ENCODE data around the gene INCENP.
"Not testable (repeated sequence)": the region's sequence is repeated elsewhere in the genome, so short reads cannot be mapped to it uniquely, and the experiment has no call there.

Gene INCENP
- 17.3 reads per million, percentile 43 among the genes with 10 or more reads in this experiment for total RNA-seq

- DNase-seq, result peak; percentile 91
Measured at GRCh38 chr11:62123669-62124185, at the start of gene INCENP. TSS of gene INCENP (plus strand) at chr11:62124011. CDS start at chr11:62128162, 4,151 bp downstream.

GRCh38 chr11:62075438-62075837 lies 48.4 kb upstream of the INCENP start:
- DNase-seq, result no peak

GRCh38 chr11:62077132-62077531 lies 46.7 kb upstream of the INCENP start:
- DNase-seq, result no peak

- peak; percentile 73 for DNase-seq
Measured at GRCh38 chr11:62081378-62082291, 42.2 kb upstream of the INCENP start.

GRCh38 chr11:62082292-62082657 lies 41.5 kb upstream of the INCENP start:
- DNase-seq, result no peak

GRCh38 chr11:62084801-62085200 lies 39.0 kb upstream of the INCENP start:
- DNase-seq, result not testable (repeated sequence)

GRCh38 chr11:62087694-62088093 lies 36.1 kb upstream of the INCENP start:
- no peak for DNase-seq

- DNase-seq, result no peak
Measured at GRCh38 chr11:62088331-62088933, 35.4 kb upstream of the INCENP start.

- no peak for DNase-seq
Measured at GRCh38 chr11:62103141-62103540, 20.7 kb upstream of the INCENP start.

GRCh38 chr11:62103986-62104385 lies 19.8 kb upstream of the INCENP start:
- DNase-seq, result no peak

GRCh38 chr11:62104816-62105653 lies 18.8 kb upstream of the INCENP start:
- DNase-seq, result no peak

- no peak for DNase-seq
Measured at GRCh38 chr11:62105667-62106191, 18.1 kb upstream of the INCENP start.

- peak; percentile 35 for DNase-seq
Measured at GRCh38 chr11:62108017-62108750, 15.6 kb upstream of the INCENP start.

GRCh38 chr11:62108971-62109404 lies 14.8 kb upstream of the INCENP start:
- DNase-seq, result no peak

GRCh38 chr11:62115085-62115694 lies 8.6 kb upstream of the INCENP start:
- no peak for DNase-seq

GRCh38 chr11:62116451-62116850 lies 7.4 kb upstream of the INCENP start:
- DNase-seq, result no peak

GRCh38 chr11:62119569-62119968 lies 4.2 kb upstream of the INCENP start:
- DNase-seq, result no peak

- no peak for DNase-seq
Measured at GRCh38 chr11:62120001-62120400, 3.8 kb upstream of the INCENP start.

GRCh38 chr11:62120431-62120830 lies 3.4 kb upstream of the INCENP start:
- DNase-seq, result no peak

- no peak for DNase-seq
Measured at GRCh38 chr11:62122076-62122475, 1.7 kb upstream of the INCENP start.
